ENCODE results near the gene CKAP4.

GRCh38 chr12:106276032-106276740, 28.4 kb upstream of the CKAP4 start:
- TF ChIP-seq POLR2A (IDR thresholded peaks at IDR 0.05; ENCODE audit: low read depth) = no peak
- no peak for TF ChIP-seq CTCF (IDR thresholded peaks at IDR 0.05)

All from esophagus muscularis mucosa (tissue), 3 donors.